ENCODE results near the gene PARVA.

- TF ChIP-seq JUND (IDR thresholded peaks at IDR 0.05) (no peak), MAX (IDR thresholded peaks at IDR 0.05) (no peak), CTCF (IDR thresholded peaks at IDR 0.05; ENCODE audit: low read depth, low read length, missing input control) (no peak), EGR1 (IDR thresholded peaks at IDR 0.05; ENCODE audit: low read depth in 2 of 2) (no peak), SP1 (IDR thresholded peaks at IDR 0.05) (no peak), REST (IDR thresholded peaks at IDR 0.05) (no peak), ZBTB33 (IDR thresholded peaks at IDR 0.05) (no peak), GABPA (IDR thresholded peaks at IDR 0.05 in 1 of 2, conservative IDR thresholded peaks at IDR 0.05 in 1 of 2) (no peak), TAF1 (conservative IDR thresholded peaks at IDR 0.05) (no peak)
Observed at GRCh38 chr11:12441231-12441861, 64.0 kb downstream of the PARVA start.

All from liver (tissue), 3 donors.